ENCODE results near the gene ELOVL2.

- TF ChIP-seq EZH2 (IDR thresholded peaks at IDR 0.05; ENCODE audit: insufficient read depth, poor library complexity, severe bottlenecking) (no peak), EZH2phosphoT487 (IDR thresholded peaks at IDR 0.05; ENCODE audit: insufficient read depth, low read depth) (no peak)
Observed at GRCh38 chr6:11023032-11023431, 21.1 kb downstream of the ELOVL2 start.

Data from GM23248 (cell line).